NCI-H2029 treated with DMSO at 0.1 percent for 48 hours (cell line): ENCODE results near the gene NF1.

ENCODE experiments used
- DNase-seq: peaks from one replicate; lab custom pipeline; 2025; lab: John Stamatoyannopoulos, UW

Gene NF1

DNA sequence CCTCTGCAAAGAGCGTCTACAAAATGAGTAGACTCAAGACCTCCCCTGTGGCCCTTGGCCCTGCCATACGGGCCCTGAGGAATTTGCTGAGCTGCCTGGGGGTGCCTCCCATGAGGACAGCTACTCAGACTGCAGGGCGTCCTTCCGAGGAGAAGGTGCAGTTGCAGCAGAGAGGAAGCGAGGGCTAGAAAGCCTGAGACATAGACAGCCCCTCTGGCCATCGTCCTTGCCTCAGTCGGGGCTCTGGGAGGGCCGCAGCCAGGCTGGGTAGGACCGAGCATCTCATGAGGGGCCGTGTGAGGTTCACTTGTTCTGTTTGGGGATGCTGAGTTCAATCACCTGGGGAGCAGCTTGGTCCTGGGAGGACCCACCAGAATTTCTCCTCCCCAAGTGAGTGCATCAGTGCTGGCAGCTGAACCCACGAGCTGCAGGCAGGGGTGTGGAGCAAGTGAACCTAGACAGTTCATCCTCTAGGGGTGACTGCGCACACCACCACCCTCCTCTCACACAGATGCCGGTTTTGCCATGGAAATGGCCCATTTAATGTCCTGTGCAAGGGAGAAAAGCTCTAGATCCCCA lies 317.0 kb downstream of the NF1 start:
- DNase-seq: no peak

DNA sequence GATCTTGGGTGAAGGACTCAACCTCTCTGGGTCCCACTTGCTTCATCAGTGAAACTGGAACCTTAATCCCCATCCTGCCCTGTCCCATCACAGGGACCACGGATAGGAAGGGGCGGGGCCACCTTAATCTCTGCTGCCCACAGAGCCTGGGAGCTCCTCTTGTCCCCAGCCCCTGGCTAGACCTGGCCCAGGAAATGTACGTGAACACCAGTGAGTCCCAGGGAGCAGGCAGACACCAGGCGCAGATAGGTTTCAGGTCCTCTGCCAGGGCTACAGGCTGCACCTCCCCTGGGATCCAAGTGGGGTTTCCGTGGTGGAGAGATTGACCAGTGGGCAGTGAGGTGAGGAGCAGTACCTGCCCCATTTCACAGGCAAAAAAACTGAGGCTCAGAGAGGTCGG lies 317.7 kb downstream of the NF1 start:
- no peak for DNase-seq

DNA sequence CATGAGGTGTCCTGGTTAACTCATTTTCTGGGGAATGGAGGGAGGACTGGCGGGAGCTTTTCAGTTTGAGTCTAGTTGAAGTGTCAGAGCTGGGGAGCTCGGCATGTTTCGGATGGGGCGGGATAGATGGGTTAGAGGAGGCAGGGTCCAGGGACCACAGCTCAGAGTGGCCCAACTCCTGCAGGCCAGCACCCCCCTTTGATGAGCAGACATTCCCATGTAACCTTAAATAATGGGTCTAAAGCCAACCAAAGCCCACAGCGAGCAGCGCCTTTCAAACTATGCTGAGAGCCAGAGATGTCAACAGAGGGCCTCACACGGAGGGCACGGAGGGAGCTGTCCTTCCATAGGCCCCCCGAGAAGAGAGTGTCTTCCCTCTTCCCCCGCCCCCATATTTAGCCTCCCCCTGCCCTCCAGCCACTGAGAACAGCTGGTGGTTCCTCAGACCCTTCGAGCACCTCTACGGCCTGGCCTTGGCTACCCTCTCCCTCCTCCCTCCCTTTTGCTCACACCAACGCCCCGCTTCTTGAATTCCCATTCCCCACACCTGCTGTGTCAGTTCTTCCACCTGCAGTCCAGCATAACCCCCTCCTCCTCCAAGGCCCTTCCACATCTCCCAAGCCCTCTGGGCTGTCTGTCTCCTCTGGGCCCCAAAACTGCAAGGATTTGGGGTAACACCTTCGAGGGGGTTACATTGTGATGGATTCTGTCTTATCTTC lies 318.5 kb downstream of the NF1 start:
- no peak for DNase-seq

DNA sequence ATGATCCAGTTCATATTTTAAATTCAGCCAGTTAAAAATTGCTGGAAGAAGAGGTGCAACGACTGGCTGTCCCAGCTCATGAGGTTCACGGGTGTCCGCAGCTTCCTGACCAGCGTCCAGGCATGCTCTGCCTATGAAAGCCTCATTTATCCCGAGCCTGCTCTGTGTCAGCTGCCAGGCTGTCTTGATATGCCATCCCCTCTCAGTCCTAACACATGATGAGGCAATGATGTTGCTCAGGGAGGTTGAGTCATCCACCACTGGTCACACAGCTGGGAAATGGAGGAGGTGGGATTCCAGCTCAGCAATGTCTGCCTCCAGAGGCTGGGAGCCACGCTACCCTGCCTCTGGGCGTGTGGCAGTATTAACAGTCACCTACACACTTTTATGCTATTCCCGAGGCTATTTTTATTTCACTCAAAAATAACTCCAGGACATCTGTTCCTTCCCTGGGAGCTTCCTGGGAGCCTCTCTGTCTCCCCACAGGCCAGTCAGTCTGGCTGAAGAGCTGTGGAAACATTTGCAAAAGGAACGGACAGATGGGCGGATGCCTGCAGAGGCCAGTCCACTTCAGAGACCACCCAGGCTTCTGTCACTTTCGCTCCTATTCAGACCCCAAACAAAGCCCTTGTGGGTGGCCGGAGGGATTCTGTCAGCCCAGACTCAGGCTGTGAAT lies 319.2 kb downstream of the NF1 start:
- no peak for DNase-seq

DNA sequence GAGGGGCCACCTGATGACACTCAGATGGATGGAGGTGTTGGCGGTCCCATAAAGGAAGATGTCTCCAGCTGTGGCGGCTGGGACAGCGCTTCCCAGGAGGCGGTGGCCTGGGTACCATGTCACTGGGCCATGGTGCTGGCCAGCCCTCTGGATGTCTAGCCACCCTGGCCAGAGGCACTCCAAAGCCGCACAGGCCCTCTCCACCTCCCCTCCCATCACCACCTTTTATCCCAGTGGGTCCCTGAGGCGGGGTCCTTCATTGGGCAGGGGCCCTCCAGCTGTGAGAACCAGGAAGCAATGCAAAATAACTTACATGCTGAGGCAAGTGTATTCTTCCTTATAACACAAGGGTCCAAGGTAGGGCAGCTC lies 319.8 kb downstream of the NF1 start:
- DNase-seq: no peak

DNA sequence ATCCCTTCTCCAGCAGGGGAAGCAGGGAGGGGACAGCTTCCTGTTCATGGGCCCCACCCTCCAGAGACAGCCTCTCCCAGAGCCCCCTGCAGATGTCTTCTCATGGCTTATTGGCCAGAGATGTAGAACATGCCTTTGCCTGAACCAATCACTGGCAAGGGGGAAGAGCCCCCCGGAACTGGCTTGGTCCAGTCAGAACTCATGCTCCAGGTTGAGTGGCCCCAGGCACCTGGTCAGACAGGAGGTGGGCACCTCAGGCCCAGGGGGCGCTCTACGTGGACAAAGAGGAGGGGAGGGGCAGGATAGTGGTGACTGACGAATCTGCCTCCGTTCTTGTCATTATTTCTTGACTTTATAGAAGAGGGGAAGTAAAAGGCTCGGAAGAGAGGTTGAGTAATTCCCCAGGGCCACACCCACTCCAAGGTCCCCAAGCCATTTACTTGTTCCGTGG lies 320.3 kb downstream of the NF1 start:
- no peak for DNase-seq

DNA sequence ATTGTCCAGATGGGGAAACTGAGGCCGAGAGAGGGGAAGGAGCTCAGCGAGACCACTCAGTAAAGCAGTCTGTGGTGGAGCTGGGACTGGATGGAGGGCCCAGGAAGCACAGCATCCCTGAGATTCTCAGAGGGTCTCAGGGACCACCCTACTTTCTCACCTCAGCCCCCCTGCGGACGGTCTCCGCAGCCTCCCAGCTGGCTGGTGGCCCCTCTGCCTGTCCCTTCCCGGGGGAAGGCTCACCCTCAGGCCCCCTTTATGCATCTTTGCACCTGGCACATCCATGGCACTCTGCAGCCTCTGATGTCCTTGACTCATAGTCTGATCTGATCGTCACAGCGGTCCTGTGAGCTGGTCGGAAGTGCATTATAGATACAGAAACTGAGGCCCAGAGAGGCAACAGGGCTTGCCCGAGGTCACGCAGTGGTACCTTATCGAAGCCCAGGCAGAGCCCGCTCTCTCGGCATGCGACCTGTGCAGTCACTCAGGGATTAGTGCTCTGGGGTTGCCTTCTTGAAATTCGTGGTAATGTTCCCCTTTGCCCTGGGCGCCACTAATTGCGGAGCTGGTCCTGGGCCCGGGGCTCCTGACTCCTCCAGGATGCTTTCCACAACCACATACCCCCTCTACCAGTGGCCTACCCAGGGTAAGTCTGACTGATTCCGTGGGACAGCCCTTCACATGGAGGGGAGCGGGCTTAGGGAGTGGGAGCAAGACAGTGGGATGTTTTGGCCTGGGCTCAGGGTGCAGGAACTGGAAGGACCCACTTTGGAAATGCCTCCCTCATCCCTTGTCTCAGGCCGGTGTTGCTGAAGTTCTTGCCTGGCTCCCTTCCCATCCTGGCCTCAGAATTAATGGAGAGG lies 321.1 kb downstream of the NF1 start:
- DNase-seq: no peak

DNA sequence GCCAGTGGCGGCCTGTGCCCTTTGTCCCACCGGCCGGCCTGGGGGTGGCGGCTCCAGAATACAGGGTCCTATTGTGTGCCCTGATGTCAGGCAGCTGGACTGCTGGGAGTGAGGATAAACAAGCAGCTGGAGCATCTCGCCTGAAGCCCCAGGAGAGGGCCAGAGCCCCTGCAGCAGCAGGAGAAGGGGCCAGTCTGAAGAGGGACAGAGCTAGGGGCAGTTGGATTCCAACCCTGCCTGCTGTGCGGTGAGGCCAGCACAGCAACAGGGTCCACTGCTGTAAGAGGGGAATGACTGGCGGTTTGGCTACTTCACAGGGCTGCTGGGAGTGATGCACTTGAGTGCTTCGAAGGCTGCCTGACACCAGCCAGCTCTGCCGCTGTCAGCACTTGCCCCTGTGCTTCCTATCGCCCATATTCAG lies 321.7 kb downstream of the NF1 start:
- DNase-seq: no peak

DNA sequence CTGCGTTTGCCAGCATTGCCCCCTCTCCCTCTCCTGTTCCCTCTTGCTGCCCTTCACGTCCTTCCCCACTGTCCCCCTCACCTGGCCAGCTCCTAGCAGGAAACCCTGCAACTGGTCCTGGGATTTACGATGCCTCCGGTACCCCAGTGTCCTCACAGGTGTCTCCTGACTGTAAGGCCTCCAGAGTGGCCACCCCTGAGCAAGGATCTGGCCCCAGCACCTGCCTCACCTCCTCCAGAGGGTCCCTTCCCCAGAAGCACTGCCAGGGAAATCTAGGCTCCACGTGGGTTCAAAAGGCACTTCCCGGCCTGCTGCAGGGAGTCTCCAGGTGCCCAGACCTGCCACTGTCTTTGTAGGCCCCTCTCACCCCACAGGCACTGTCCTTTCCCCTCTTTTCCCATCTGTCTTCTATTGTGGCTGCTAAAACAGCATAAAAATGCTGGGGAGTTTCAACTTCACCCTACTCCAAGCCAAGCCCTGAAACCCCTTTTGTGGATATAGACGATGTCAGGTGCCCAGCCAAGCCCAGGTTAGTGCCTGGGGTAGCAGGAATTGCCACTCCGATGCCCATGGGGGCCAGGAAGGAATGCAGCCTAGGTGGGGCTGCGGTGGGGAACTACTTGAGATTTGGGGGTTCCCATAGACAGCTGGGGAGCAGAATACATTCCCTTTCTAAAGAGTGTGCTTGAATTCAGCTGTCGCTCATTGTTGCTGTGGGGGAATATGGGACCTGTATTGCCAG lies 322.4 kb downstream of the NF1 start:
- no peak for DNase-seq

DNA sequence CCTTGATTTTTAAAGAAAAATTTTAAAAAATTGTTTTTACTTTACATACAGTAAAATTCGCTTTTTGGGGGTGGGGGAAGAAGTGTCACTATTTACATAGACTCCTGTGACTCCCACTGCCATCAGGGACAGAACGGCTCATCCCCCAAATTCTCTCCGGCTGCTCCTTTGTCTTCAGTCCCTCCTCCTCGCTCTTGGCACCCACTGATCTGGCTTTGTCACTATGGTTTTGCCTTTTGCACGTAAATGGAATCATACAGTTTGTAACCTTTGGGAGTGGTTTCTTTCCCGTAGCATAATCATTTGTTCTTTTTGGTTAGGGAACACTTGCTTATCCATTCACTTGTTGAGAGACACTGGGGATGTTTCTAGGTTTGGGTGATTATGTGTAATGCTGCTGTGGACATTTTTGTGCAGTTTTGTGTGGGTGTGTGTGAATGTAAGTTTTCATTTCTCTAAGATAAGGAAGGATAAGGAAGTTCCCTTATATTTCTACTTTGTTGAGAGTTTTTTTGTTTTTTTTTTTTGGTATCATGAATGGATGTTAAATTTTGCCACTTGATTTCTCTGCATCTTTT lies 324.1 kb downstream of the NF1 start:
- DNase-seq: no peak

DNA sequence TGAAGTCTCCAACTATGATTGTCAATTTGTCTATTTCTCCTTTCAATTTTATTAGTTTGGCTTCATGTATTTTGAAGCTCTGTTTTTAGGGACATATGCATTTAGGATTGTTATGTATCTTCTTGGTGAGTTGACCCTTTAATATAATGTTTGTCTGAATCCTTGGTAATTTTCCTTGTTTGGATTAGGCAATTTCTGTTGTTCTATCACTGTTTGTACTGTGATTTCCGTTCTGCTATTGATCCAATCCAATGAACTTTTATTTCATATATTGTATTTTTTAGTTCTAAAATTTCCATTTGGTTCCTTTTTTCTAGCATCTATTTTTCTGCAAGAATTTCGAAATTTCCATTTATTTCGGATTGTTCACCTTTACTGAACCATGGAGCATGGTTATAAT lies 327.7 kb downstream of the NF1 start:
- DNase-seq: no peak

DNA sequence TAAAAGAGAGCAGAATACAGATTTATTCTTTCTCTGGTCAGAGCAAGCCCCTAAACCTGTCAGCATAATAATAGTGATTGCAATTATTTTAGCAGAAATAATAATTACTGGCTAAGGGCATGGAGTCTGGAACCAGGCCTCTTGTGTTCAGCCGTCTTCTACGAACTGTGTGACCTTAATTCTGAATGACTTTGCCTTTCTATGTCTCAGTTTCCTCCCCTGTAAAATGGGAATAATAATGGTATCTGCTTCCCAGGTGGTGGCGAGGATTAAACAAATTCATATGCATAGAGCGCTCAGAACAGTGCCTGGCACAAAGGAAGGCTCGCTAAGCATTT lies 330.1 kb downstream of the NF1 start:
- no peak for DNase-seq

DNA sequence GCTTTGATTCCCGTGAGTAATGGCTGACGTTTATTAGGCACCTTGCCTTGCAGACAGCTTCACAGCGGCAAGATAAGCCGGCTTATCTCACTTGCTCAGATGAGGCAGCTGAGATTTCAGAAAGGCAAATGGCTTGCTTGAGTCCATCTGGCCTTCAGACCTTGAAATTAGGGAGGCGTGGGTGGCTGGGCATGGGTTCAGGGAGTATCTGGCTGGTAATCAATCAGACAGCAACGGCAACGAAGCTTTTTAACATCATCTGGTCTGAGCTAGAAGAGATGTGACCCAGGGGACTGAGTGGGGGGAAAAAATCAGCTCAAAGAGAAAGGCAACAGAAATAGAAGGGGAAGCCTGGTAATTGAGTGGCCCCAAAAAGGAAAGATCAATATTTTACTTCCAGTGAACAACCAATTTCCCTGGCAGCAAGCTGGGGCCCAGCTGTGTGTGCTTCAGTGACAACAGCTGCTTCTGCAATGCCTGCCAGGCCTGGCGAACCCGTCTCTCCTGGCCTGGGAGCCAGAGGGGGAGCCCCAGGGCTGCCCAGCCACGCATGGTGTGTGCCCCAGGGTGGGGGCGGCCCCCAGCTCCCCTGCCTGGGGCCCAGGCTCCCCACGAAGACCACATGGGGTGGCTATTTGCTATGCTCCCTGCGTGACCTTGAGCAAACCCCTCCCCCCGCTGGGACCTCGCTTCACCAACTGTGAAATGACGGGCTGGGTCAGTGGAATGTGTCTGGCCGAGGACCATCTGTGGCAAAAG lies 330.7 kb downstream of the NF1 start:
- no peak for DNase-seq
